ENCODE results near the gene PAXX.

DNA sequence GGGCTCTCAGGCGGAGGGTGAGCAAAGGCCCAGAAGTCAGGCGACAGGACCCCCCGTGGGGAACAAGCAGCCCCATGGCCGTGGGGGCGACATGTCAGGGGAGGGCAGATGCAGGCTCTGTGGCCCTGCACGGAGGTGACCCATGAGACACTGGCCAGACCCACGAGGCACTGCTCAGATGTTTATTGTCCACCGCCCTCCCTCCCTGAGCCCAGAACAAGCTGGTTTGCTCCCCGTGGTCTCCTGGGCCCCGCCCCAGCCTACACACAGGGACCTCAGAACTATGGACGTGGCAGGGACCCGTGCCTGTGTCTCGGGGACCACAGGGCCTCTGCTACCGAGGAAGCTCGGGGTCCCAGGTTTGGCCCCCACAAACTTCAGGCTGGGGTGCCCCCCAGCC is 37.8 kb downstream of the PAXX start:
- TF ChIP-seq, protein P1, sequence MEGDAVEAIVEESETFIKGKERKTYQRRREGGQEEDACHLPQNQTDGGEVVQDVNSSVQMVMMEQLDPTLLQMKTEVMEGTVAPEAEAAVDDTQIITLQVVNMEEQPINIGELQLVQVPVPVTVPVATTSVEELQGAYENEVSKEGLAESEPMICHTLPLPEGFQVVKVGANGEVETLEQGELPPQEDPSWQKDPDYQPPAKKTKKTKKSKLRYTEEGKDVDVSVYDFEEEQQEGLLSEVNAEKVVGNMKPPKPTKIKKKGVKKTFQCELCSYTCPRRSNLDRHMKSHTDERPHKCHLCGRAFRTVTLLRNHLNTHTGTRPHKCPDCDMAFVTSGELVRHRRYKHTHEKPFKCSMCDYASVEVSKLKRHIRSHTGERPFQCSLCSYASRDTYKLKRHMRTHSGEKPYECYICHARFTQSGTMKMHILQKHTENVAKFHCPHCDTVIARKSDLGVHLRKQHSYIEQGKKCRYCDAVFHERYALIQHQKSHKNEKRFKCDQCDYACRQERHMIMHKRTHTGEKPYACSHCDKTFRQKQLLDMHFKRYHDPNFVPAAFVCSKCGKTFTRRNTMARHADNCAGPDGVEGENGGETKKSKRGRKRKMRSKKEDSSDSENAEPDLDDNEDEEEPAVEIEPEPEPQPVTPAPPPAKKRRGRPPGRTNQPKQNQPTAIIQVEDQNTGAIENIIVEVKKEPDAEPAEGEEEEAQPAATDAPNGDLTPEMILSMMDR (IDR thresholded peaks at IDR 0.05; ENCODE audit: insufficient read depth, low read length, poor library complexity, severe bottlenecking), result no peak
- TF ChIP-seq EZH2phosphoT487 (conservative IDR thresholded peaks at IDR 0.05; ENCODE audit: low read length), result no peak
